GM23248 (cell line): ENCODE results near the gene LAMB1.

Source experiments
- EZH2 ChIP-seq: fragments of 200-600 bp; sonication (generic); IDR thresholded peaks from 2 replicates; pipeline ENCODE4 v1.6.1; 2018; ENCODE audit warnings: antibody characterized with exemption, mild to moderate bottlenecking; ENCODE audit not compliant: insufficient read depth, poor library complexity, severe bottlenecking
- EZH2phosphoT487 ChIP-seq: fragments of 200-600 bp; sonication (generic); IDR thresholded peaks from 2 replicates; pipeline ENCODE4 v1.6.1; 2018; ENCODE audit warnings: antibody characterized with exemption, moderate library complexity, mild to moderate bottlenecking, low read depth; ENCODE audit not compliant: insufficient read depth

- TF ChIP-seq EZH2, result no peak
- no peak for TF ChIP-seq EZH2phosphoT487
Measured at GRCh38 chr7:107999779-108000560, 3.0 kb downstream of the LAMB1 start.
